WTC11 (cell line): ENCODE data around the gene FRMD8. TPM values are rescaled to one million over a fixed set of nuclear protein-coding genes. Genes with fewer than 3 reads are reported as not detected.

Source experiments
- ATAC-seq: fragments of 200-7000 bp; cut with Tn5 transposase; 2 replicates; pipeline ENCODE4 v1.10.0; 2021; ENCODE audit warnings: mild to moderate bottlenecking, moderate library complexity
- CTCF ChIA-PET: fragments of 300-600 bp; sonication (Branson Sonifier 250); formaldehyde crosslinking; loops from one replicate; lab custom pipeline; 2021; ENCODE audit warnings: antibody characterized with exemption; lab: Charles Lee
- POLR2A ChIA-PET: fragments of 350-600 bp; sonication (Branson Sonifier 250); formaldehyde crosslinking; loops from one replicate; lab custom pipeline; 2021; ENCODE audit warnings: antibody characterized with exemption; lab: Charles Lee
- DNase-seq: peaks from one replicate; pipeline ENCODE4 v3.0.0; 2021; ENCODE audit warnings: low spot score
- H3K27ac Mint-ChIP-seq: 2 replicates; pipeline ENCODE4 v1.8.0; 2021; ENCODE audit warnings: mixed read lengths
- H3K27me3 Mint-ChIP-seq: 2 replicates; pipeline ENCODE4 v1.8.0; 2021; ENCODE audit warnings: low read depth, mild to moderate bottlenecking, moderate library complexity, mixed read lengths
- H3K36me3 Mint-ChIP-seq: 2 replicates; pipeline ENCODE4 v1.8.0; 2021; ENCODE audit warnings: mixed read lengths
- H3K4me1 Mint-ChIP-seq: 2 replicates; pipeline ENCODE4 v1.8.0; 2022; ENCODE audit warnings: mixed read lengths
- H3K4me3 Mint-ChIP-seq: 2 replicates; pipeline ENCODE4 v1.8.0; 2021; ENCODE audit warnings: mild to moderate bottlenecking, moderate library complexity, mixed read lengths
- H3K9me3 Mint-ChIP-seq: 2 replicates; pipeline ENCODE4 v1.8.0; 2021; ENCODE audit warnings: mixed read lengths
- CBFB ChIP-seq: sonication (generic); formaldehyde crosslinking; IDR thresholded peaks from 2 replicates; pipeline ENCODE4 v1.8.1; 2022; ENCODE audit warnings: mild to moderate bottlenecking, low read depth, missing genetic modification reagents
- CREM ChIP-seq: sonication (generic); formaldehyde crosslinking; IDR thresholded peaks from 2 replicates; pipeline ENCODE4 v1.8.1; 2022; ENCODE audit warnings: mild to moderate bottlenecking, missing genetic modification reagents, moderate library complexity
- EMX1 ChIP-seq: fragments of 250-450 bp; sonication (Bioruptor Pico); IDR thresholded peaks from 2 replicates; pipeline ENCODE4 v1.8.0; 2021; ENCODE audit warnings: mild to moderate bottlenecking
- GTF2I ChIP-seq: fragments of 250-450 bp; sonication (Bioruptor Pico); conservative IDR thresholded peaks from 2 replicates; pipeline ENCODE4 v1.4.0; 2021; ENCODE audit warnings: mild to moderate bottlenecking
- JAZF1 ChIP-seq: fragments of 250-450 bp; sonication (Bioruptor Pico); IDR thresholded peaks from 2 replicates; pipeline ENCODE4 v1.9.0; 2021; ENCODE audit warnings: moderate library complexity, mild to moderate bottlenecking, inconsistent platforms
- NR1H2 ChIP-seq: sonication (generic); formaldehyde crosslinking; IDR thresholded peaks from 2 replicates; pipeline ENCODE4 v1.9.0; 2021; ENCODE audit warnings: mild to moderate bottlenecking, moderate library complexity, missing genetic modification reagents
- NR3C1 ChIP-seq: sonication (generic); formaldehyde crosslinking; conservative IDR thresholded peaks from 2 replicates; pipeline ENCODE4 v1.8.1; 2023; ENCODE audit warnings: low read depth, mild to moderate bottlenecking, missing genetic modification reagents
- RELA ChIP-seq: sonication (generic); formaldehyde crosslinking; IDR thresholded peaks from 2 replicates; pipeline ENCODE4 v1.8.1; 2022; ENCODE audit warnings: missing genetic modification reagents, mild to moderate bottlenecking, borderline replicate concordance
- SMAD3 ChIP-seq: sonication (generic); formaldehyde crosslinking; IDR thresholded peaks from 2 replicates; pipeline ENCODE4 v1.8.0; 2022; ENCODE audit warnings: missing genetic modification reagents, mild to moderate bottlenecking, borderline replicate concordance
- TCF7 ChIP-seq: sonication (generic); formaldehyde crosslinking; IDR thresholded peaks from 2 replicates; pipeline ENCODE4 v1.8.0; 2022; ENCODE audit warnings: mild to moderate bottlenecking, low read depth, missing genetic modification reagents, moderate library complexity
- total RNA-seq: library from RNA; stranded (reverse); gene quantifications from 3 replicates; pipeline ENCODE4 v1.2.3, GENCODE V29; 2021
- TF ChIP-seq, protein P1 (sequence below): sonication (generic); formaldehyde crosslinking; IDR thresholded peaks from 2 replicates; pipeline ENCODE4 v1.8.1; 2022; ENCODE audit warnings: low read depth, mild to moderate bottlenecking, moderate library complexity, missing genetic modification reagents, borderline replicate concordance
- TF ChIP-seq, protein P2 (sequence below): fragments of 250-450 bp; sonication (Bioruptor Pico); IDR thresholded peaks from 2 replicates; pipeline ENCODE4 v1.8.0; 2021; ENCODE audit warnings: mild to moderate bottlenecking
- TF ChIP-seq, protein P3 (sequence below): sonication (generic); formaldehyde crosslinking; IDR thresholded peaks from 2 replicates; pipeline ENCODE4 v1.8.1; 2023; ENCODE audit warnings: mild to moderate bottlenecking, missing genetic modification reagents
- TF ChIP-seq, protein P4 (sequence below): fragments of 250-450 bp; sonication (Bioruptor Pico); IDR thresholded peaks from 2 replicates; pipeline ENCODE4 v2.1.2; 2022; ENCODE audit warnings: mild to moderate bottlenecking, moderate library complexity
- TF ChIP-seq, protein P5 (sequence below): sonication (generic); formaldehyde crosslinking; IDR thresholded peaks from 2 replicates; pipeline ENCODE4 v1.8.0; 2022; ENCODE audit warnings: mild to moderate bottlenecking, missing genetic modification reagents
- TF ChIP-seq, protein P6 (sequence below): sonication (generic); formaldehyde crosslinking; IDR thresholded peaks from 2 replicates; pipeline ENCODE4 v1.8.1; 2023; ENCODE audit warnings: mild to moderate bottlenecking, missing genetic modification reagents, moderate library complexity
- TF ChIP-seq, protein P7 (sequence below): fragments of 250-450 bp; sonication (Bioruptor Pico); conservative IDR thresholded peaks from 2 replicates; pipeline ENCODE4 v1.9.0; 2021; ENCODE audit warnings: mild to moderate bottlenecking
- TF ChIP-seq, protein P8 (sequence below): sonication (generic); formaldehyde crosslinking; IDR thresholded peaks from 2 replicates; pipeline ENCODE4 v1.8.0; 2023; ENCODE audit warnings: mild to moderate bottlenecking, missing genetic modification reagents
- TF ChIP-seq, protein P9 (sequence below): sonication (generic); formaldehyde crosslinking; IDR thresholded peaks from 2 replicates; pipeline ENCODE4 v1.8.0; 2022; ENCODE audit warnings: mild to moderate bottlenecking, missing genetic modification reagents
- TF ChIP-seq, protein P10 (sequence below): sonication (generic); formaldehyde crosslinking; IDR thresholded peaks from 2 replicates; pipeline ENCODE4 v1.8.1; 2023; ENCODE audit warnings: mild to moderate bottlenecking, moderate library complexity, missing genetic modification reagents

Gene FRMD8
- total RNA-seq, 1 experiment from 2014 or later = 23.7 TPM

DNA sequence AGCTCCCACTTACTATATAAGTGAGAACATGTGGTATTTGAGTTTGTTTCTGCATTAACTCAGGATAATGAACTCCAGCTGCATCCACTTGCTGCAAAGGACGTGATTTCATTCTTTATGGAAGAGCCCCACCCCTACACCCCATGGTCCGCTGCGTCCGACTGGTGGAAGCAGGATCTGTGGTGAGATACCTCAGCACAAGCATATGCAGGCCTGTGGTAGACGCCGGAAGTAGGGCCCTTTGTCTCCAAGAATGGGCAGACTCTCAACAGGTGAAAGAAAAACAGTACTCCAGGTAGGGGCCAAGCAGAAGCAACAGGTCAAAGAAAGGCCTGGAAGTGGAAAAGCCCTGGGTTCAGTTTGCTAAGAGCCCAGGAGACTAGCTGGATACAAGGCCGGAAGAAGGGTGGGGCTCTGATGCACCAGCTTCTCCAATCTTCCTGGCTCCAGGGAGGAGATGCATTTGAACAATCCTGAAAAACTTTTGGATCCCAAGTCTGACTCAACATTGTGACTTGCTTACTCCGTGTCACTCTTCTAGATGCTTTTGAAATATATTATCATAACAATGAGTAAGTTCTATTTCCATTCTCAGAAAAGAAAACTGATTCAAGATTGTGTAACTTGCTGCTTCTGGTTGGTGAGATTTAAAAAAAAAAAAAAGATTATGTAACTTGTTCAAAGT is 66.5 kb downstream of the FRMD8 start:
- Mint-ChIP-seq H3K4me1 (peaks cover 14% of the 10 kb centered on the region), H3K4me3 (no peak overlapping the region), H3K27me3 (peaks cover 63% of the 10 kb centered on the region), H3K9me3 (peaks cover 10% of the 10 kb centered on the region), H3K27ac (no peak overlapping the region), H3K36me3 (peaks cover 10% of the 10 kb centered on the region)
- TF ChIP-seq EMX1 (CRISPR knock-in tag) = no peak
- TF ChIP-seq, protein P1, sequence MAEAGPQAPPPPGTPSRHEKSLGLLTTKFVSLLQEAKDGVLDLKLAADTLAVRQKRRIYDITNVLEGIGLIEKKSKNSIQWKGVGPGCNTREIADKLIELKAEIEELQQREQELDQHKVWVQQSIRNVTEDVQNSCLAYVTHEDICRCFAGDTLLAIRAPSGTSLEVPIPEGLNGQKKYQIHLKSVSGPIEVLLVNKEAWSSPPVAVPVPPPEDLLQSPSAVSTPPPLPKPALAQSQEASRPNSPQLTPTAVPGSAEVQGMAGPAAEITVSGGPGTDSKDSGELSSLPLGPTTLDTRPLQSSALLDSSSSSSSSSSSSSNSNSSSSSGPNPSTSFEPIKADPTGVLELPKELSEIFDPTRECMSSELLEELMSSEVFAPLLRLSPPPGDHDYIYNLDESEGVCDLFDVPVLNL (CRISPR knock-in tag) = no peak
- TF ChIP-seq, protein P2, sequence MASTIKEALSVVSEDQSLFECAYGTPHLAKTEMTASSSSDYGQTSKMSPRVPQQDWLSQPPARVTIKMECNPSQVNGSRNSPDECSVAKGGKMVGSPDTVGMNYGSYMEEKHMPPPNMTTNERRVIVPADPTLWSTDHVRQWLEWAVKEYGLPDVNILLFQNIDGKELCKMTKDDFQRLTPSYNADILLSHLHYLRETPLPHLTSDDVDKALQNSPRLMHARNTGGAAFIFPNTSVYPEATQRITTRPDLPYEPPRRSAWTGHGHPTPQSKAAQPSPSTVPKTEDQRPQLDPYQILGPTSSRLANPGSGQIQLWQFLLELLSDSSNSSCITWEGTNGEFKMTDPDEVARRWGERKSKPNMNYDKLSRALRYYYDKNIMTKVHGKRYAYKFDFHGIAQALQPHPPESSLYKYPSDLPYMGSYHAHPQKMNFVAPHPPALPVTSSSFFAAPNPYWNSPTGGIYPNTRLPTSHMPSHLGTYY (CRISPR knock-in tag) = no peak
- TF ChIP-seq, protein P3, sequence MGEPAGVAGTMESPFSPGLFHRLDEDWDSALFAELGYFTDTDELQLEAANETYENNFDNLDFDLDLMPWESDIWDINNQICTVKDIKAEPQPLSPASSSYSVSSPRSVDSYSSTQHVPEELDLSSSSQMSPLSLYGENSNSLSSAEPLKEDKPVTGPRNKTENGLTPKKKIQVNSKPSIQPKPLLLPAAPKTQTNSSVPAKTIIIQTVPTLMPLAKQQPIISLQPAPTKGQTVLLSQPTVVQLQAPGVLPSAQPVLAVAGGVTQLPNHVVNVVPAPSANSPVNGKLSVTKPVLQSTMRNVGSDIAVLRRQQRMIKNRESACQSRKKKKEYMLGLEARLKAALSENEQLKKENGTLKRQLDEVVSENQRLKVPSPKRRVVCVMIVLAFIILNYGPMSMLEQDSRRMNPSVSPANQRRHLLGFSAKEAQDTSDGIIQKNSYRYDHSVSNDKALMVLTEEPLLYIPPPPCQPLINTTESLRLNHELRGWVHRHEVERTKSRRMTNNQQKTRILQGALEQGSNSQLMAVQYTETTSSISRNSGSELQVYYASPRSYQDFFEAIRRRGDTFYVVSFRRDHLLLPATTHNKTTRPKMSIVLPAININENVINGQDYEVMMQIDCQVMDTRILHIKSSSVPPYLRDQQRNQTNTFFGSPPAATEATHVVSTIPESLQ (CRISPR knock-in tag) = no peak
- TF ChIP-seq JAZF1 = no peak
- no peak for TF ChIP-seq CBFB (CRISPR knock-in tag)
- TF ChIP-seq, protein P4, sequence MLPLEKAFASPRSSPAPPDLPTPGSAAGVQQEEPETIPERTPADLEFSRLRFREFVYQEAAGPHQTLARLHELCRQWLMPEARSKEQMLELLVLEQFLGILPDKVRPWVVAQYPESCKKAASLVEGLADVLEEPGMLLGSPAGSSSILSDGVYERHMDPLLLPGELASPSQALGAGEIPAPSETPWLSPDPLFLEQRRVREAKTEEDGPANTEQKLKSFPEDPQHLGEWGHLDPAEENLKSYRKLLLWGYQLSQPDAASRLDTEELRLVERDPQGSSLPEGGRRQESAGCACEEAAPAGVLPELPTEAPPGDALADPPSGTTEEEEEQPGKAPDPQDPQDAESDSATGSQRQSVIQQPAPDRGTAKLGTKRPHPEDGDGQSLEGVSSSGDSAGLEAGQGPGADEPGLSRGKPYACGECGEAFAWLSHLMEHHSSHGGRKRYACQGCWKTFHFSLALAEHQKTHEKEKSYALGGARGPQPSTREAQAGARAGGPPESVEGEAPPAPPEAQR = no peak
- TF ChIP-seq, protein P5, sequence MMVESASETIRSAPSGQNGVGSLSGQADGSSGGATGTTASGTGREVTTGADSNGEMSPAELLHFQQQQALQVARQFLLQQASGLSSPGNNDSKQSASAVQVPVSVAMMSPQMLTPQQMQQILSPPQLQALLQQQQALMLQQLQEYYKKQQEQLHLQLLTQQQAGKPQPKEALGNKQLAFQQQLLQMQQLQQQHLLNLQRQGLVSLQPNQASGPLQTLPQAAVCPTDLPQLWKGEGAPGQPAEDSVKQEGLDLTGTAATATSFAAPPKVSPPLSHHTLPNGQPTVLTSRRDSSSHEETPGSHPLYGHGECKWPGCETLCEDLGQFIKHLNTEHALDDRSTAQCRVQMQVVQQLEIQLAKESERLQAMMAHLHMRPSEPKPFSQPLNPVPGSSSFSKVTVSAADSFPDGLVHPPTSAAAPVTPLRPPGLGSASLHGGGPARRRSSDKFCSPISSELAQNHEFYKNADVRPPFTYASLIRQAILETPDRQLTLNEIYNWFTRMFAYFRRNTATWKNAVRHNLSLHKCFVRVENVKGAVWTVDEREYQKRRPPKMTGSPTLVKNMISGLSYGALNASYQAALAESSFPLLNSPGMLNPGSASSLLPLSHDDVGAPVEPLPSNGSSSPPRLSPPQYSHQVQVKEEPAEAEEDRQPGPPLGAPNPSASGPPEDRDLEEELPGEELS (CRISPR knock-in tag) = no peak
- TF ChIP-seq, protein P6, sequence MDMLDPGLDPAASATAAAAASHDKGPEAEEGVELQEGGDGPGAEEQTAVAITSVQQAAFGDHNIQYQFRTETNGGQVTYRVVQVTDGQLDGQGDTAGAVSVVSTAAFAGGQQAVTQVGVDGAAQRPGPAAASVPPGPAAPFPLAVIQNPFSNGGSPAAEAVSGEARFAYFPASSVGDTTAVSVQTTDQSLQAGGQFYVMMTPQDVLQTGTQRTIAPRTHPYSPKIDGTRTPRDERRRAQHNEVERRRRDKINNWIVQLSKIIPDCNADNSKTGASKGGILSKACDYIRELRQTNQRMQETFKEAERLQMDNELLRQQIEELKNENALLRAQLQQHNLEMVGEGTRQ (CRISPR knock-in tag) = no peak
- no peak for TF ChIP-seq CREM
- TF ChIP-seq, protein P7, sequence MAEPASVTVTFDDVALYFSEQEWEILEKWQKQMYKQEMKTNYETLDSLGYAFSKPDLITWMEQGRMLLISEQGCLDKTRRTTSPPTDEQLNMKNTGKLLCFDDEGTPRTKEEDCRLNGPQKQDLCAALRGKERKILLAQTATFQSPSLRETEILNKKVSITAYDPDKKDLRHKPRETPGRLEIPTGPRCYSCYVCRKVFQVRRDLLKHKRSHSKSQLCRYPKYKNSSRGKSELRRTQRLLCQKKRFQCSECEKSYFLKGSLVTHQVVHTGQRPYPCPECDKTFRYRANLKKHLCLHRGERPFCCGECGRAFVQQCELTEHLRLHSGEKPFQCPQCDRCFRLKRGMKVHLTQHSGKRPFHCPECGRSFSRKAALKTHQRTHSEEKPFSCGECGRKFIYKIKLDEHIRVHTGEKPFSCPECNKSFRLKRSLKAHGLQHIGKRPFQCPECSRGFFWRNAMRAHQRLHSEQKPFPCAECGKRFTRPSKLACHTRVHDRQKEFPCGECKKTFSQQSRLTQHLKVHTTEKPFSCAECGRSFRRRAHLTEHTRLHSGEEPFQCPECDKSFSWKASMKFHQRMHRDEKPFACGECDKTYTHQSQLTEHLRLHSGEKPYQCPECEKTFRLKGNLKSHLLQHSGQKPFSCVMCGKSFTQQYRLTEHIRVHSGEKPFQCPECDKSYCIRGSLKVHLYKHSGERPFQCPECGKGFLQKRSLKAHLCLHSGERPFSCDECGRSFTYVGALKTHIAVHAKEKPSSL (CRISPR knock-in tag) = no peak
- TF ChIP-seq NR1H2 (CRISPR knock-in tag) = no peak
- TF ChIP-seq, protein P8, sequence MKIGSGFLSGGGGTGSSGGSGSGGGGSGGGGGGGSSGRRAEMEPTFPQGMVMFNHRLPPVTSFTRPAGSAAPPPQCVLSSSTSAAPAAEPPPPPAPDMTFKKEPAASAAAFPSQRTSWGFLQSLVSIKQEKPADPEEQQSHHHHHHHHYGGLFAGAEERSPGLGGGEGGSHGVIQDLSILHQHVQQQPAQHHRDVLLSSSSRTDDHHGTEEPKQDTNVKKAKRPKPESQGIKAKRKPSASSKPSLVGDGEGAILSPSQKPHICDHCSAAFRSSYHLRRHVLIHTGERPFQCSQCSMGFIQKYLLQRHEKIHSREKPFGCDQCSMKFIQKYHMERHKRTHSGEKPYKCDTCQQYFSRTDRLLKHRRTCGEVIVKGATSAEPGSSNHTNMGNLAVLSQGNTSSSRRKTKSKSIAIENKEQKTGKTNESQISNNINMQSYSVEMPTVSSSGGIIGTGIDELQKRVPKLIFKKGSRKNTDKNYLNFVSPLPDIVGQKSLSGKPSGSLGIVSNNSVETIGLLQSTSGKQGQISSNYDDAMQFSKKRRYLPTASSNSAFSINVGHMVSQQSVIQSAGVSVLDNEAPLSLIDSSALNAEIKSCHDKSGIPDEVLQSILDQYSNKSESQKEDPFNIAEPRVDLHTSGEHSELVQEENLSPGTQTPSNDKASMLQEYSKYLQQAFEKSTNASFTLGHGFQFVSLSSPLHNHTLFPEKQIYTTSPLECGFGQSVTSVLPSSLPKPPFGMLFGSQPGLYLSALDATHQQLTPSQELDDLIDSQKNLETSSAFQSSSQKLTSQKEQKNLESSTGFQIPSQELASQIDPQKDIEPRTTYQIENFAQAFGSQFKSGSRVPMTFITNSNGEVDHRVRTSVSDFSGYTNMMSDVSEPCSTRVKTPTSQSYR (CRISPR knock-in tag) = no peak
- TF ChIP-seq RELA (CRISPR knock-in tag) = no peak
- TF ChIP-seq NR3C1 (CRISPR knock-in tag) = no peak
- TF ChIP-seq, protein P9, sequence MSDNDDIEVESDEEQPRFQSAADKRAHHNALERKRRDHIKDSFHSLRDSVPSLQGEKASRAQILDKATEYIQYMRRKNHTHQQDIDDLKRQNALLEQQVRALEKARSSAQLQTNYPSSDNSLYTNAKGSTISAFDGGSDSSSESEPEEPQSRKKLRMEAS (CRISPR knock-in tag) = no peak
- TF ChIP-seq, protein P10, sequence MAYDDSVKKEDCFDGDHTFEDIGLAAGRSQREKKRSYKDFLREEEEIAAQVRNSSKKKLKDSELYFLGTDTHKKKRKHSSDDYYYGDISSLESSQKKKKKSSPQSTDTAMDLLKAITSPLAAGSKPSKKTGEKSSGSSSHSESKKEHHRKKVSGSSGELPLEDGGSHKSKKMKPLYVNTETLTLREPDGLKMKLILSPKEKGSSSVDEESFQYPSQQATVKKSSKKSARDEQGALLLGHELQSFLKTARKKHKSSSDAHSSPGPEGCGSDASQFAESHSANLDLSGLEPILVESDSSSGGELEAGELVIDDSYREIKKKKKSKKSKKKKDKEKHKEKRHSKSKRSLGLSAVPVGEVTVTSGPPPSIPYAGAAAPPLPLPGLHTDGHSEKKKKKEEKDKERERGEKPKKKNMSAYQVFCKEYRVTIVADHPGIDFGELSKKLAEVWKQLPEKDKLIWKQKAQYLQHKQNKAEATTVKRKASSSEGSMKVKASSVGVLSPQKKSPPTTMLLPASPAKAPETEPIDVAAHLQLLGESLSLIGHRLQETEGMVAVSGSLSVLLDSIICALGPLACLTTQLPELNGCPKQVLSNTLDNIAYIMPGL (CRISPR knock-in tag) = no peak
- no peak for TF ChIP-seq TCF7 (CRISPR knock-in tag)
- TF ChIP-seq GTF2I (CRISPR knock-in tag) = no peak
- no peak for TF ChIP-seq SMAD3 (CRISPR knock-in tag)
- no peak for DNase-seq
- ATAC-seq = no peak
- POLR2A ChIA-PET = no interaction called here
- CTCF ChIA-PET = no interaction called here
